ENCODE data around the gene FABP2.
A peak's percentile ranks its signal among the peaks of the same experiment; 100 is the strongest.
"Not testable (repeated sequence)": the region's sequence is repeated elsewhere in the genome, so short reads cannot be mapped to it uniquely, and the experiment has no call there.

Gene FABP2

DNA sequence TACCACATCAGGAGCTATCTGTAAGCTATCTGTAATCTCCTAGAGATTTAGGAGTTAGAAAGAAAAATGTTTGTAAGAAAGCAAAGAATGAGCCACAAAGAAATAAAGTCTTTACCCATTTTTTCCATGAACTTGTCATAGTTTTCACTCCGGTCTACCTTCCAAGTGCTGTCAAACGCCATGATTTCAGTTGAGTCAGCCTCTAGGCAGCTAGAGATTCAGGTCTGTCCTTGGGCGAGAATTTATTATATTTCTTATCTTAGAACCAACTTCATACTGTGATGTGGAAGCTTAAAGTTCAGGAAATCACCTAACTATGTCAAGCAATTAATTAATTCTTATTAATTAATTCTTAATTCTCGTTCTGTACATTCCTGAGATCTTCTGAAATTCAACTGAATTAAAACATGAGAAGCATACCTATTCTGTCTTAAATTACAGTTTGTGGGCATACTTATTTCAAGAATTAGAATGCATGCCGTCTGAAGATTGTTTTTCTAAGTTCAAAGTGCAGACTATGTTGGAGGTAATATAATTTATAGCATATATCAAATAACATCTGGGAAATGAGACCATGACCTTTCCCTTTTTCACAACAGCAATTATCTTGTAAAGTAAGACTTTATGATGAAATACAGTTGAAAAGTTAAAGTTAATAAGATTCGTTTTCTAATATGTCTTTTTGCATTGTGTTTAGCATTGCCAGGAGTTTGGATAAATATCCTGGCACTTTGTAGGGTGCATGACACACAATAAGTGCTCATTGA is at the start of gene FABP2:
FABP2 (minus strand) TSS at position 218 of the 767 bp plus-strand sequence; CDS start at position 182, 36 bp downstream.
- no peak for FAIRE-seq

- not testable (repeated sequence) for FAIRE-seq
Observed at GRCh38 chr4:119370951-119371683, 49.2 kb upstream of the FABP2 start.

GRCh38 chr4:119370392-119370791 is 48.5 kb upstream of the FABP2 start:
- FAIRE-seq = not testable (repeated sequence)

DNA sequence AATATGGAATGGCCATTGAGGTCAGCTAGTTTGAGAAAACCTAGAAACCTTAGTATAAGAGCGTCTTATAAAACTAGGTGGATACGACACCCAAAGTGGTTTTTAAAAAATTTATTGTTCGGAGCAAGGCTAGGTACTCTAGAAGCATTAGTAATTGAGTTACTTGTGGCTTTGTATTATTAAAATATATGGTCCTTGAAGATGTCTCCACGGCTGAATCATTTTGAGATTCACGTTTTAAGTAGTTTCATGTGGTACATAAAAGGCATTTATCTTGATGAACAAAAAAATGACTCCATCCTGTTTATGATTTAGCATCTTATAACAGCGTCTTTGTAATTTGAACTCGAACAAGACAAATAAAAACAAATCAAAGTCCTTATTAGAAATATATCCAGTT is 44.9 kb upstream of the FABP2 start:
- not testable (repeated sequence) for FAIRE-seq

GRCh38 chr4:119364203-119364602 is 42.3 kb upstream of the FABP2 start:
- FAIRE-seq = not testable (repeated sequence)

DNA sequence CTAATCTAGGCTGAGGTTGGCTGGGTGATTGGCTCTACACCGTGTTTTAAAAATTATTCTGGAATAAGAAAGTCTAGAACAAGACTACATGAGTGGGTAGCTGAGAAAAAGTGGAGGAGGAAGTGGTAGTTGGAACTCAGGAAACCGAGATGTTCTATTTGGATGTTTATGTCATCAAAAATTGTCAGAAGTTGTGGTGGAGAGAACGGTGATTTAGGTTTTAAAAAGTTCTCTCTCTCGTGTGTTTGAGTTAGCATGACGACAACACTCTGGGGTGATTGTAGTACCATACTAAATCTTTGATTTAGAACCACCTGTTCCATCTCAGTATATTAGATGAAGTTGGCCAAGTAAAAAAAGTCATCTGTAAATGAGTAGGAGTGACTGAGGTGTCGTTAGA is 41.4 kb upstream of the FABP2 start:
- FAIRE-seq = not testable (repeated sequence)

DNA sequence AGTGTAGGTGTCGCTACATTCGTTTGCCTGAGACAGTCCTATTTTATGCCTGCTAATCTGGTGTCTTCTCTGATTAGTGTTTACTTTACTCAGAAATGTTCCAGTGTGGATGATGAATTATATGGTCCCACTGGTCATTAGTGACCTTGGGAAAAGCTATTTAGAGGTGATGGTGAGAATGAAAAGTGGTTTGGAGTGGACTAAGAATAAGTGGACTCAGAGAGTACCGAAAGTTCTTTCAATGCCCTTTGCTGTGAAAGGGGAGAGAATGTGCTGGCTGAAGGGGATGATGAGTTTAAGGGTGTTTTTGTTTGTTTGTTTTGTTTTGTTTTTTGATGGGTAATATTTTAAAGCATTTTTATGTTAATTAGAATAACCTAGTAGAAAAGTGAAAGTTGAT is 40.5 kb upstream of the FABP2 start:
- FAIRE-seq = not testable (repeated sequence)

- FAIRE-seq = not testable (repeated sequence)
Observed at GRCh38 chr4:119359873-119360272, 37.9 kb upstream of the FABP2 start.

DNA sequence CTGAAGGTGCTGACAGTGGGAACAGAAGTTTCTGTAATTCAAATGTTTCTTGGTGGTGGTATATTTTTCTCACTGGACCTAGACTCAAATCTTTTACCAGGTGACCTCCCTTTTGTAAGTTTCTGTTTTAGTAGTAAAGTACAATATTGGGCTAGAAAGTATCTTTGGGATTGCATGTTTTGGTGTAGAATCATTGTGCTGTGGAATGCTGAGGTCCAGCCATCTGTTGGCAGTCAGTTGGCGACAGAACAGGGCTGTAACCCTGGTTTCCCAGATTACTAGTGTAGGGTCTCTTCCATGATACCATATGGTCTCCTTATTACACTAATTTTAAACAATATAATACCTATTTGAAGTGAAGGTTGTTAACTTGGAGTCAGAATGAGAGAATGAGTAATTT is 34.9 kb upstream of the FABP2 start:
- FAIRE-seq = not testable (repeated sequence)

DNA sequence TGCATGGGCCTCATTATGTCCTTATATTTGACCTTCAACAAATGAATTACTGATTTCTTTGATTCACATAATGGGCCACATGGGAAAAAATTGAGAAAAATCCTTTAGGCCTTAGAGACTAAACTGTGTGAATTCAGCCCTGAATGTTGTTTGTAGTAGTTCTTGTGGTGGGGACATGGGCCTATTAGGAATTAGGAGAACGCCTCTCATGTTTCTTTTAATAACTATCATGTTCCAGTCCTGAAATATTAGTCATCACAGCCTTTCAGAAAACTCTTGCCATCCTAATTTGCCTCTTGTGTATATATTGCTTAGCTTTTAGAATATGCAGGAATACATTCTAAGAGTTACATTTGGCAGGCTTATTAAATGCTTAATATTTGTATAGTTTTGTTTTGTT is 34.1 kb upstream of the FABP2 start:
- FAIRE-seq = not testable (repeated sequence)

DNA sequence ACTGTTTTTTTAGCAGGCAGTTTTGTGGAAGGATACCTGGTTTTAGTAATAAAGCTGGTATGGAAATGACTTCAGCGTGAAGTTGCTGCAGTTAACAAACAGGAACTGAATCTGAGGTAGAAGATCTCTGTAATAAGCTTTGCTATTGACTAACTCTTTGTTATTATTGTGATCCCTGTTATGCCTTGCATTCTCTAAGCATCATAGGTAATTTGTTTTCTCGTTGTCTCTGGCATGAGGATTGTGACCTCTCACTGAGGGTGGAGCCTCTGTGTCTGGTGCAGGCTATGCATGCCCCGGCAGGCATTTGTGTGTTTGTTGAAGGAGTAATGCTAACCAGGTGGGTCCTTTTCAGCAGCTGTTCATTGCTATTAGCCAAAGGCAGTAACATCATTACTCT is 31.4 kb upstream of the FABP2 start:
- not testable (repeated sequence) for FAIRE-seq

DNA sequence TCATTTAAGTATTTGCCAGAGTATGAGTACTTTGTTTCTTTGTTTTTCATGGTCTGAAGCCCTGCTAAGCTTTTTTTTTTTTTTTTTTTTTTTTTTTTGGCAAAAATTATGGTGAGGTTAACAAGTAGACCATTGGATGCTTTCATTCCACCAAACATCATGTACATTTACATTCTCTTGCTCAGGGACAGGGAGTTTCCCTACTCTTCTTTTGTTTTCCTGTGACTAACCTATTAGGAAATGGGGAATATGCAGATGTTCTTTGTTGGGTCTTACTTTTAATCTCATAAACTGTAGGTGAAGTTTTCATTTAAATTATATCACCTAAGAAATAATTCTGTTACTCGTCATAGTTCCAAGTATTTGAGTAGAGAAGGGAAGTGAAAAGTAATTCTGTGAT is 26.2 kb upstream of the FABP2 start:
- not testable (repeated sequence) for FAIRE-seq

DNA sequence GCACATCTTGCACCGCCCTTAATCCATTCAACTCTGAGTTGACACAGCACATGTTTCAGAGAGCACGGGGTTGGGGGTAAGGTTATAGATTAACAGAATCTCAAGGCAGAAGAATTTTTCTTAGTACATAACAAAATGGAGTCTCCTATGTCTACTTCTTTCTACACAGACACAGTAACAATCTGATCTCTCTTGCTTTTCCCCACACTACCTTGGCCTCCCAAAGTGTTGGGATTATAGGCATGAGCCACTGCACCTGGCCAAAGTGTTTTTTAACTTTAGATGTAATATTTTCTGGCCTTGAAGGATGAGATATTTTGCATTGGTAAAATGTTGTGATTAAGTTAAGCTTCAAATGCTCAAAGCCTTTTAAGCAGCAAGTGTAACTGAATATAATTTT is 21.4 kb upstream of the FABP2 start:
- not testable (repeated sequence) for FAIRE-seq

DNA sequence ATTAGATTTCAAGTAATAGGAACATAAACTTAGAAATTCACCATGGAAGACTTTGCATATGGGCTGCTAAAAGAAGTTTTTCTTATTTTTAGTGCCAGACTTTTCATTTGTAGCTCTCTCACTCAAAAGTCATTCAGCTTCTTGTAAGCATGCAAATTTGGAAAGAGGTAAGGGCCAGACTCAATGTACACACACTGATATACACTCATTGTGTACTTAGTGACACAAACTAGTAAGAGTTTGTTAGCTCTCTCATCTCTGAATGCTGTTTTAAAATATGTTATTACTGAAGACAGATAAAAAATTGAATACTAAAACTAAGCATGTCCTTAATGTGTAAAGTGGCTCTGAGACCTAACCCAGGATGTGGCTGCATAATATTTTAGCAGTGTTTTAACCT is 18.0 kb upstream of the FABP2 start:
- not testable (repeated sequence) for FAIRE-seq

DNA sequence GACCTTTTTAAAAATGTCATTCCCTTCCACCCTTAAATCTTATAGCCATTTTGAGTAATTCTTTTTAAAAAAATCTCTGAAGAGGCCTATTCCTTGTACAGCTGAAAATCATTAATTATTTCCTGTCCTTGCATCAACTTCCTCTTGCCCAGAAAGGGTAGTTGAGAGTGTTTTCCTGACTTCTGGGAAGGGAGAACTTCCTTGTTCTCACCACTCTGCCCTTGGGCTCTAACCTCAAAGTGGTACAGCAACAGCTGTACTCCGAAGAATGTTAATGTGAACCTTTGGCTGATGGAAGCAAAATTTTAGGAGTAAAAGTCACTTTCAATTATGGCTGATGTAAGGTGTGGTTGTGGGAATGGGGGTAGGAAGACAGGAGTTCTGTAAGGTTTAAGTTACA is 15.1 kb upstream of the FABP2 start:
- no peak for FAIRE-seq

GRCh38 chr4:119336332-119336979 is 14.5 kb upstream of the FABP2 start:
- FAIRE-seq = not testable (repeated sequence)

GRCh38 chr4:119329835-119330620 is 8.1 kb upstream of the FABP2 start:
- FAIRE-seq = no peak

DNA sequence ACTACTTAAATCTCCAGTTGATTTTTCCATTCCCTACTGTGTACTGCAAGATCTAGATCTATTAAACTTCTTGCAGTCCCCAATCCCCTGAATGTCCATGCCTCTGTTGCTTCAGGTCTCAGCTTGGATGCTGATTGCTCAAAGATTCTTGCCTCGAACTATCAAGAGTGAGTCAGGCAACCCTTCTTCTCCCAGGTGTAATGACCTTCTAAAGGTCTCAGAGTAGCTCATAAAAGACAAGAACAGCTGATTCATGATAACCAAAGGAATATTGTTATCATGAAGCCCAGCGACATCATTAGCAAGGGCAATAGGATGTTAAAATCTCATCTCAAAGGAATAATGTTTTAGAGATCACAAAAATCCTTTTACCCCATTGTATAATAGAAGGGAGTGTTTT is 6.8 kb upstream of the FABP2 start:
- no peak for FAIRE-seq

DNA sequence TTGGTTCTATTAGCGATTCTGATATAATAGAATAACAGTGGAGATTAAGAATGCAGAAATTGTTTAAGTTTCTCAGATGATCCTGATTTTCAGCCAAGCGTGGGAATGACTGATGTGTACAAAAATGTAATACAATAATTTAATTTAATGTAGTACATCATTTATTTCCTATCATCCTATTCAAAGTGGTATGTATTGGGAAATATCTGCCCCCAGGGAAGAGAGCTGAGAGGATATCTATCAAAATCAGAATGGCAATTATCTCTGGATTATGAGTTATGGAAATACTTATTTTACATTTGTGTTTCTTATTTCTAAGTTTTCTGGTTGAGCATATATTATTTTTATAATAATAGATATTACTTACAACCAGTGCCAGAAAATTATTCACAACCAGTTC is 3.9 kb downstream of the FABP2 start:
- no peak for FAIRE-seq

DNA sequence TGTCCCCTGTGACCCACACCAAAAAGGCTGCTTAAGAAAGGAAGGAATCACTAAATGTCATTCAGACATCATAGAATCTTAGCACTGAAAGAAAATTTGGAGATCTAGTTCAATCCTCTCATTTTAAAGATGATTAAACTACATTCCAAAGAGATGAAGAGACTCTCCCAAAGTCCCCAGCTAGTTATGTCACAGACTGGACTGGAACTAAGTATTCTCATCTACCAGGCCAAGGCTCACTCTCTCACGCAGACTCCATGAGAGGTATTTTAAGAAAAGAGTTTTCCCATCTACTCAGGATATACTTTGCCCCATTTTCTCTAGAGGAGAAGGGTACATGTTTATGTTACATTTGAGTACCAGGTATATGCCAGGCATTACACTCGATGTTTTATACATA is 6.9 kb downstream of the FABP2 start:
- no peak for FAIRE-seq

DNA sequence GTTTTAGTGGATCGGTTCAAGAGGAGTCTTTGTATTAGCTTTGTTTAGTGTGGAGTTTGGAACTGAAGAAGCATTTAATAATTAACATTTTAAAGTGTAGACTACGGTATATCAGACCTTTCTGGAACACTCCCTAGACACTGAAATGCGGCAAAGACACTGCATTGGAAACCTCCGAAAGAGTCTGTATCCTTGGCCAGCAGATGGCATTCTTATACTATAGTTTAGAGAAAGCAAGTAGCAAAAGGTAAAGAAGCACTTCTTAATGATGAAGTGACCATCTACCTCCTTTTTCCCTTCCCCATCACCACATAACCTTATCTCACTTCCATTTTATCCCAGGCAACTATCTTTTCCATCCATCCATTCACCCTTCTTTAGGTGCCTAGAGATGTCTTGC is 7.6 kb downstream of the FABP2 start:
- peak; percentile 60 for FAIRE-seq

DNA sequence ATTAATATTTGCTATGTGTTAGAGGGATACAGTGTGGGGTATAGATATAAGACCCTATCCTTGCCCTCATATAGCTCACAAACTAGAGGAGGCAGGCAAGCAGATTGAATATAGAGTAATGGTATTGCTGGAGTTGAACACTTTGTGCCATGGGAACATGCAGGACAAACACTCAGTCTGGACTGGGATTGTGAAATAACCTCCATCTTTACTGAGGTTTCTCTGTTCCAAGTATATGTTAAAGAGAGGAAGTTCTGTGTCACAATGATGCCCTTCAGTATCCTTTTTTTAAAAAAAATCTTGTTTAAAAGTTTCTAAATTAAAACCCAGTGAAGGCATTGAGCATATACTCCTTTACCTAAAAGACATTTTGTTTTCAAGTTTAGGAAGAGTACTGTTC is 8.7 kb downstream of the FABP2 start:
- no peak for FAIRE-seq

DNA sequence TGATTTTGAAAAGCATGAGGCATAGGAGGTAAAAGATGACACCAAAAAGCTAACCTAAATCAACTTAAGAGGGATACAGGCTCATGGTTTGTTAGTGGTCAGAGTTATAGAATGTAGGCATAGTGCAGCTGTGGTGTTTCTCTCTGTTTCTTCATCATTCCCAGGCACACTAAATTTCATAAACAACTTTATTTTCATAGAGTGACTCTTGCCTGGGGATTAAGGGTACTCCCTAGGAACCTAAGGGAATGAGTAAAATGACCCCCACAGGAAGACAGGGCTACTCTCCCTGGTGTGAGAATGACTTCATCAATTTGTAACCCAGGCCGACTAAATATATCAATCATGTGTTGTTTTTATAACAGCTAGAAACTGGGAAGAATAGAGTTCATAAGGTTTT is 11.1 kb downstream of the FABP2 start:
- FAIRE-seq = no peak

Data from TTC549 (cell line).